ENCODE data around the gene BPIFB4.

BPIFB4 gene

DNA sequence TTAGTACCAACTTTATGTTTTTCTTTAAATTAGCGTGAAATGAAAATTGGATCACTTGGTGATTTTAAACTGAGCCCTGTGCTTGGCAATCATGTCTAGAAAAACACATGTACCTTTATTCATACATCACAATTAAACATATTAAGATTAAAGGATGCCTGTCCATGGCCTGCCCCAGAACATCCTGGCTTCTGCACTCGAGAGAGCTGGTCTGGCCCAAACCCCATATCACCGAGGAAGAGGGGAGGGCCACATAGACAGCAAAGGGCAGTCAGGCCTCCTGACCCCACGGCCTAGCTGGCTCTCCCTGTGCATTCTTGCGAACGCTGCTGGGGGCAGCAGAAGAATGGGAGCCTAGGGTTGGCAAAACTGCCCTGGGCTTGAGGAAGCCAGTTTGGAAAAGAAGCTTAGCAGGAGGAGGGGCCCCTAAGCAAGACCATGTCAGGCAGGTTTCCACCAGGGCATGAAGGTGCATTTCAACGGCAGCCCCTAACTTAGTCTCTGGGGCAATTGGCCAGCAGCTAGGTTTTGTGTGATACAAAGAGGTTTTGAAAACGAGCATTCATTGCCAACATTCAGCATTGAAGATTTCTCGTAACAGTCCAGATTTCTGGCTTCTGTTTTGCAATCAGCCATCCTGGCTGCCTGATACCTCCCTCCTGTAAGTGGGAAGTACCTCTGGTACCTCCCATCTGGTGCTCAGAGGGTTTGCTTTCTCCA, 17.2 kb upstream of the BPIFB4 start:
- no peak for DNase-seq (ENCODE audit: low spot score)

DNA sequence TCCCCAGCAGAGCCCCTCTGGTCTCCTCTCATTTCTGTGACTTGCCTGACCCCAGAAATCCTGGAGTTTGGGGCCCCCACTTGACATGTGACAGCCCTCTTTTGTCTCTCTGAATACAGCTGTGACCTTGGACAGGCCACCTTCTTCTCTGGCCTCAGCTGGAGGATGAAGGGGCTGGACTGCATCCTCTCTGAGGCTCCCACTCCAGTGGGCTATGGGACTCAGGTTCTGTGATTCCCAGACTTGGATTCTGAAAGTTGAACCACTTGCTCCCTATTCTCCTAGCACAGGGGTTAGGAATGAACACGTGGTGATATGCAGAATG, 16.7 kb upstream of the BPIFB4 start:
- DNase-seq (ENCODE audit: low spot score), result no peak

DNA sequence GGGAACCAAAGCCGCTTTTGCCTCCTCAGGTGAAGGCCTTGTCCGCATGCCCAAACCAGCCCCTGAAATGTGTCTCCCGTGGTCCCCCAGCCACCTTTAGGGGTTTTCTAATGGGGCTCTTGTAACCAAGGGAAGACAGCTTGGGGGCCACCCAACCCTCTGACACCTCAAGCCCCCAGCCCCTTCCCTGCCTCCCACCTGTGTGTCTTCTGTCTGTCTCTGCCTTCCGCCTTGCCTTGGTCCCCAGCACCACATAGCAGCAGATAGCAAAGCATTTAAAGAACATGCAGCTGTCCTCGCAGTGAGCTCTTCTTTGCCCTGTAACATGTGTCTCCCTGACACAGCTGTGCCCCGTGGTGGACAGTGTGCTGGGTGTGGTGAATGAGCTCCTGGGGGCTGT, 16.2 kb upstream of the BPIFB4 start:
- DNase-seq (ENCODE audit: low spot score), result no peak

GRCh38 chr20:33064572-33065287, 14.7 kb upstream of the BPIFB4 start:
- DNase-seq (ENCODE audit: low spot score), result no peak

DNA sequence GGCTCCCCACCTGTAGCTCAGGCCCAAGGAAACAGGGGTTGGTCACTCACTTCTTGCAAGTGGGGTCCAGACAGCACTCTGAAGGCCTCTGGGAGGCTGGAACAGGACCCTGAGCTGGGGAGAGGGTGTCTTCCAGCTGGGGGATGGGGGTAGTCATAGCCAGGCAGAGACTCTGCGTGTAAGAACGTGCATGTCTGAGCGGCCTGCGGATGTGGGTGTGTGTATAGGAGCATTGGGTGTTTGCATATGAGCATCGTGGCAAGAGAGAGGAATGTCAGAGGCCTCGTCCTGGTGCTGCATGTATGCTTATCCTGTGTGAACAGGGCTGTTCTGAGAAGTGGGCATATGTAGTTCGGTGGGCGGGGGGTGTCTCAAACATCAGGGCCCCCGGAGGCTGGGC, 13.7 kb upstream of the BPIFB4 start:
- no peak for DNase-seq (ENCODE audit: low spot score)

DNA sequence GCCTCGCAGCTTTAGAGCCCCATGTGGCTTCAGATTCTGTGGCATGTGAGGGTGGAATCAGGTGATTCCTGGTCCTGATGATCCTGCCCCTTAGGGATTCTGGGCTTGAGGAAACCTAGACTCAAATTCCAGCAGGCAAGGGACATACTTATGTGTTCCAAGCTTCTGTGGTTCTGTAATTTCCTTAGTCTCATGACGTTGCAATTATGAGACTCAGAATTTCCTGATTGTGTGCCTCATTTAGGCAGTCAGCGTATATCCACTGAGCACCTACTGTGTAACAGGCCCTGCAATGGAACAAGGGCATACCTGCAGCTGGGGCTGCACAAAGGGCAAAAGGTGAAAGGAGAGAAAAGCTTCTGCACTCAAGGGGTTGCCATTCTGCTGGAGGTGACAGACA, 11.6 kb upstream of the BPIFB4 start:
- no peak for DNase-seq (ENCODE audit: low spot score)

DNA sequence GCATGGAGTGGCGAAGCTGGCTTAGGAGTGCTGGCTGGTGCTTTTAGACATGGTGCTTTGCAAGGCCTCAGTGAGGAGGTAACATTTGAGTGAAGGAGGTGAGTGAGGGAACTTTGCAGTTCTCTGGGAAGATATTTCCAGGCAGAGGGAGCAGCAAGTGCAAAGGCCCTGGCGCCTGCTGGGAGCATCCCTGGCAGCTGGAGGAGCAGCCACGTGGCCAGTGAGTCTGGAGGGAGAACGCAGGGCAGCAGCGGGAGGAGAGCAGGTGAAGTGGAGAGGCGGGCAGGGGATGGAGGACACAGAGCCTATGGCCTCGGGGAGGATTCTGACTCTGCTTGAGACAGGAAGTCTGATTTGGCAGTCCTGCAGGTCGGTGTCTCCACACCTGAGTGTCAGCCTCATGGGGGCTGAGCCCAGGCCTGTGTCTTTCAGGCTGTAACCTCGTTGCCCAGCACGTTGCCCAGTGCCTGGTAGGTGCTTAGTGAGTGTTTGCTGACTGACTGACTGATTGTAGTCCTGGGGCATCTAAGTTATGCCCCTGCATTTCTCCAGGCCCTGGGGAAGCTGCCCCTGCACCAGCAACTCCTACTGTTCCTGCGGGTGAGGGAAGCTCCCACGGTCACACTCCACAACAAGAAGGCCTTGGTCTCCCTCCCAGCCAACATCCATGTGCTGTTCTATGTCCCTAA, 11.0 kb upstream of the BPIFB4 start:
- DNase-seq (ENCODE audit: low spot score), result no peak

DNA sequence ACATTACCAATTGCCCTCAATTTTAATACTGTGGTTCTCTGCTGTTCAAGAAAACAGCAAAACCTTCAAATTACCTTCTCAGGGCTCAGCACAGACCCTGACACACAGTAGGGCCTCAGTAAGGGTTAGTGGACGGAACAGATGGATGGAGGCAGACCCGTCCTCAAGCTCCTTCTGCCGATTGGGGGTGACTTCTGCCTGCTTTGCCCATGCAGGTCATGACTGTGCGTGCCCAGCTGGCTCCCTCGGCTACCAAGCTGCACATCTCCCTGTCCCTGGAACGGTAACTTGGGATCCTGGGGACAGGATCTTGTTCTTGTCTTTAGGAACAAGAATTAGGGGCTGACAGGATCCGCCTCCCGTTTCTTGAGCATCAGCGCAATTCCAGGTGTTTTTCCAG, 9.8 kb upstream of the BPIFB4 start:
- no peak for DNase-seq (ENCODE audit: low spot score)

DNA sequence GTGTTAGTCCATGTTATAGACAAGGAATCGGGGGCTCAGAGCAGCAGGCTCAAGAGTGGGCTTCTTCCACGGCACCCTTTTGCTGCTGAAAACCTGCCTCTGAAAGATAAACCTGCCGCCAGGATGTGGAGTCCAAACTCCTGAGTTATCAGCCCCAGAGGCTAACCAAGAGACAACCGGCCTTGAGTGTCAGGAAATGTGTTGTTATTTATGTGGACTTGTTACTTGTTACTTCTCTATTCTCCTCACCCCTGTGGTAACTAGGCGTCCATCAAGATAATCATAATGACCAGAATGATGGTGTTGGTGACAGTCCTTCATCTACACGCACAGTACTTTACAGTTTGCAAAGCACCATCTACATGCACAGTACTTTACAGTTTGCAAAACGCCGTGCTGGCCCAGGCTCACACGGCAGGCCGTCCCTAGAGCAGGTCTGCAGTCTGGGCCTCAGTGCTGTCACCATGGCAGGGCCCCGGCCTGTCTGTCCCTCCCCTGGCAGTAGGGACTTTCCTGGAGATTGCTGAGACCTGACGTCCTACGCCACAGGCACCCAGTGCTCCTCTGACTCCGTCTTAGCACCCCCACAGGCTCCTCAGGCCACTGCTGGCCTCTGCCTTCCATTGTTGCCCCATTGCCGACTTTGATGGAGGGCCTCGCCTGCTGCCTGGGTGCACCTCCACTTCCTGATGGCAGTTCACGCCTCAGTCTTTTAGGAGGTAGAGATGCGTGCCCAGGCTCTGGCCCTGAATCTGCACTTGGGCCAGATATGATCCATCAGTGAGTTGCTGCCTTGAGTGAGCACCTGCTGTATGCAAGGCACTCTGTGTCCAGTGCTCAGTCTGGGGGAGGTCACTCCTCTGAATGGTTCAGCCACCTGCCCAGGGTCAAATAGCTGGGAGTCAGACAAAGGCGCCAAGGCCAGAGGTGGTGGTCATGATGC, 9.1 kb upstream of the BPIFB4 start:
- DNase-seq (ENCODE audit: low spot score), result no peak

GRCh38 chr20:33071198-33071597, 8.2 kb upstream of the BPIFB4 start:
- no peak for DNase-seq (ENCODE audit: low spot score)

DNA sequence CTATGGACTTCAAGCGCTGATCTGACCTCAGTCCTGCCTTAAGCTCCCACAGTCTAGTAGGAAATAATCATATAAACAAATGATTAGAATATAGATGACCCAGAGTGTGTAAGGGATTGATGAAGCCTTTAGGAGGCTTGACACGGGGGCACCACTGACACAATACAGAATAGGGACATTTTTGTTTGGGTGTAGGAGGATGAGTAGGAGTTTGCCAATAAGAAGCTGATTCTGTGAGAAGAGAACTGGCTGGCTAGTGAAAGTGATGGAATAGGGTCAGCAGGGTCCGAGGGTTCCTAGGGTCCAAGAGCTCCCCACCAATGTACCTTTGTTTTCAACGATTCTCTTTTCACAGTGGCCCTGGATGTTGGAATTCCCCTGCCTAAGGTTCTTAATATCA, 7.1 kb upstream of the BPIFB4 start:
- DNase-seq (ENCODE audit: low spot score), result no peak

DNA sequence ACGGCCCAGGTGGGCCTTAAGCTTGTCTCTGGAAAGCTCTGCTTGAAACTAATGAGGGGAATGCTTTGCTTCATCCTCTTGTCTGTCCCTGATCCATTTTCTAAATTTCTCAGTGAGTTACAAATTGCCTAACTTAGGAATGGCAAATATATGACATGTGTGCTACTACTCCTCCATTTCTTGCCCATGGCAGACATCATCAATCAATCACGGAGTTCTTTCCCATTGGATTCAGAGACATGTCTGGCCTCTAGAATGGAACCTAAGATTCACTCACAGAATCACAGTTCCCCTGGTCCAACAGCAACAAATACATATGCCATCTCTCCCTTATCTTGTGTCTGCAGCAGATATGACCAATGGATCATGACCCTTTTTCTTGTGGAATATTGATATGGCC, 6.6 kb upstream of the BPIFB4 start:
- no peak for DNase-seq (ENCODE audit: low spot score)

GRCh38 chr20:33074675-33075074, 4.8 kb upstream of the BPIFB4 start:
- no peak for DNase-seq (ENCODE audit: low spot score)

GRCh38 chr20:33075281-33075680, 4.2 kb upstream of the BPIFB4 start:
- no peak for DNase-seq (ENCODE audit: low spot score)

DNA sequence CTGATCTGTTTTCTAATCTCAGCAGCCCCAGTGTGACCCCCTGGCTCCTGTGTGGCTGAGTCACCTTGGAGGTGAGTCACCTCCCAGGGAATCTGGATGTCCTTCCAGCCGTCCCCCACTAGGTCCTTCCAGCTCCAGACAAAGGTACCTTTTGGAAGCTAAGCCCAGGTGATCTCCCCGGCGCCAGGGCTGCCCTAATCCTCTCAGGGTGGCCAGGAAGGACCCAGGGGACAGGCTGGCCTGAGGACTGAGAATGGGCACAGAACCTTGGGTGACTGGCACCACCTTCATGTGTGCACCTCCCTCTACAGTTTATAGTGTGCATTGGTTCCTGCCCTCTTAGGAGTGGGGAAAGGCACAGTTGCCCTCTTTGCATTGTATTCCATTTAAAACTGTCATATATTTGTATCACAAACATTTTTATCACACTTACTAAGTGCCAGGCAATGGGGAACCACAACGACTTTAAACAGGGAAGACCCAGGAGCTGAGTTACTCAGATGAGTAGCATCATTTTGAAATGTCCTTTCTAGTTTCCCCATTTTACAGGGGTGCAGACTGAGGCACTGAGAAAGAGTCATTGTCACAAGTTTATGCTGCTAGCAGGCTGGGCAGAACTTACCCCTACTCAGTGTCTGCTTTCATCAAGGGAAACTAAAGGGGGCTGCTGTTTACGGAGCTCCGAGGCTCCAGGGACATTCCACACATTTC, 2.6 kb upstream of the BPIFB4 start:
- no peak for DNase-seq (ENCODE audit: low spot score)

DNA sequence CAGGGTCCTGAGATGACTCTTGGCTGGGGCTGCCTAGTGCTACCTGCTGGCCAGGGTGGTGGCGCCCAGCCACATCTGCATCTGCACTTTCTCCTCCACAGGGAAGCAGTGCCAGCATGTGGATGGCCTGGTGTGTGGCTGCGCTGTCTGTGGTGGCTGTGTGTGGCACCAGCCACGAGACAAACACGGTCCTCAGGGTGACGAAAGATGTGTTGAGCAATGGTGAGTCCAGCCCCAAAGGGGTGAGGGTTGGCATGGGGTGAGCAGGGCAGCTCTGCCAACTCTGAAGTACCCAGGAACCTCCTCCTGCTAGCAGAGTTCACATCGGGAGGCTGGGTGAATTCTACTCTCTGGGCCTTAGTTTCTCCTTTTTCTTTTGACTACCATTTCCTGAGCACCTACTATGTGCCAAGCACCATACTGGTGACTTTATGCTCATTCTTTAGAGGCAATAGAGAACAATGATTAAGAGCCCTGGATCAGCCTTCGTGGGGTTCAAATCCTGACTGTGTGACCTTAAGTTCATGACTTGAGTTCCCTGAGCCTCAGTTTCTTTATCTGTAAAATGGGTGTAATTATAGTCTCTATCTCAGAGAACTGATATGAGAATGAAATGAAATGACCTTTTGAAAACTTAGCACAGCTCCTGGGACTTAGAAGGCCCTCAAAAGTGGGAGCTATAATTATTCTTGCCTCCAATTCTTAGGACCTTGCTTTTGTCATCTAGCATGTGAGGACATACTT, 2.1 kb downstream of the BPIFB4 start:
- no peak for DNase-seq (ENCODE audit: low spot score)

- no peak for DNase-seq (ENCODE audit: low spot score)
These were observed 3.1 kb downstream of the BPIFB4 start for GRCh38 chr20:33082546-33082945.

- no peak for DNase-seq (ENCODE audit: low spot score)
These were observed 4.3 kb downstream of the BPIFB4 start for GRCh38 chr20:33083544-33084340.

DNA sequence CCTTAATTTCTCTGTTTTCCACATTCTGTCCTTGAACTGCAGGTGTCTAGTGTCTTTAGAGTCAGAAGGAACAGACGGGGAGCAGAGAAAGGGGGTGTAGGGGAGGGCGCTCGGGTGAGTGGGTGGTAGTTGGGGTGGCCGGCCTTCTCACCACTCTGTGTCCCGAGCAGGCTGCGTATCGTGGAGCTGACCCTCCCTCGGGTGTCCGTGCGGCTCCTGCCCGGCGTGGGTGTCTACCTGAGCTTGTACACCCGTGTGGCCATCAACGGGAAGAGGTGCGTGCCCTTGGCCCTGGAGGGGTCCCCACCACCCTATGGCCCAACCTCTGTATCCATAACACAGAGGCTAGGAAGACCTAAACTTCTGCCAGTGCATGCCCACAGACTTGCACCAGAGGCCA, 5.3 kb downstream of the BPIFB4 start:
- no peak for DNase-seq (ENCODE audit: low spot score)

DNA sequence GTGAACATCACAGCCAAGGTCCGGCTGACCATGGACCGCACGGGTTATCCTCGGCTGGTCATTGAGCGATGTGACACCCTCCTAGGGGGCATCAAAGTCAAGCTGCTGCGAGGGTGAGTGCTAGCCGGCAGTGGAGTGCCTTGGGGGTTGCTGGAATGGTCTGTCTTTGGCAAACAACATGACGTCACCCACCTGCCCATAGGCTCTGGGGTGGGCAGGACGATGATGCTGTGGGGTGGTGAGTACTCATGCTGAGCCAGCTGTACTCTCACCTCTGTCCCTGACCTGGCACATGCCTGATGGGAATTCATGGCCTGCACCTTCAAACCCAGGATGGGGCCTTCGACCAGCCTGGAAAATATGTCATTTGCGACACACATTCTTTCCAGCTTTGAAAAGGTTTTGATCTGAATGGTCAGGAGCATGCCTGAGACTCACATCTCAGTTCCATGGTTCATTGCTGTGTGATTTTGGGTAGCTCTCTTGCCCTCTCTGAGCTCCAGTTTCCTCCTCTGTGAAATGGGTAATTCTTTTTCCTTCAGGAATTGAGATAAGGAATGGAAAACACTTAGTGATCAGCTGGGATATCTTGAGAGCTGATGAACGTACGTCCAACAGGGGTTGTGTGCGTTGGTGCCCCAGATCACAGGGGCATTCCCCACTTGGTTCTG, 6.7 kb downstream of the BPIFB4 start:
- no peak for DNase-seq (ENCODE audit: low spot score)
